Aorta (tissue), 5 donors: ENCODE data around the gene PLPPR3. TPM values are rescaled to one million over a fixed set of nuclear protein-coding genes. Genes with fewer than 3 reads are reported as not detected.

Experiments
- ATAC-seq: fragments of 200-7000 bp; cut with Tn5 transposase; one replicate; pipeline ENCODE4 v1.9.1; 2022; ENCODE audit warnings: moderate library complexity; ENCODE audit not compliant: low FRiP score
- DNase-seq, 2 donors: peaks; one replicate each; pipeline ENCODE4 v3.0.0-alpha.2; 2020
- H3K27ac ChIP-seq, 2 donors: one replicate each; pipeline ENCODE4 v1.5.1; 2013; ENCODE audit warnings: low read length in 2 of 2, mild to moderate bottlenecking in 2 of 2, moderate library complexity in 2 of 2, control low read depth in 1 of 2, inconsistent platforms in 1 of 2, low read depth in 1 of 2
- H3K27me3 ChIP-seq, 2 donors: one replicate each; pipeline ENCODE4 v1.6.1; 2013; ENCODE audit warnings: control low read depth in 1 of 2, low read length in 1 of 2, mild to moderate bottlenecking in 1 of 2, moderate library complexity in 1 of 2; ENCODE audit not compliant: insufficient read depth in 2 of 2, control insufficient read depth in 1 of 2
- H3K36me3 ChIP-seq, 2 donors: one replicate each; pipeline ENCODE4 v1.6.1; 2013; ENCODE audit warnings: control low read depth in 1 of 2, low read length in 1 of 2, mild to moderate bottlenecking in 1 of 2; ENCODE audit not compliant: insufficient read depth in 2 of 2, control insufficient read depth in 1 of 2
- H3K4me1 ChIP-seq, 2 donors: one replicate each; pipeline ENCODE4 v1.6.1; 2013; ENCODE audit warnings: low read length in 2 of 2, control low read depth in 1 of 2, mild to moderate bottlenecking in 1 of 2, moderate library complexity in 1 of 2; ENCODE audit not compliant: insufficient read depth in 2 of 2, control insufficient read depth in 1 of 2
- H3K4me3 ChIP-seq, 2 donors: one replicate each; pipeline ENCODE4 v1.5.1; 2013; ENCODE audit warnings: low read length in 2 of 2, control low read depth in 1 of 2, mild to moderate bottlenecking in 1 of 2
- H3K9me3 ChIP-seq: one replicate; pipeline ENCODE4 v1.6.1; 2013; ENCODE audit warnings: mild to moderate bottlenecking, low read length; ENCODE audit not compliant: control insufficient read depth
- WGBS, 2 donors: extraction: QIAGEN DNeasy Blood & Tissue Kit; methylation state at CpG; one replicate each; pipeline ENCODE4 v1.1.7; 2013; 5-methylcytosine and 5-hydroxymethylcytosine counted together
- intact Hi-C, 2 donors: fragments of 100-400 bp; cut with DNase I; formaldehyde crosslinking; loops; one replicate each; pipeline versions ENCODE4 v1.14.2 to v1.15.0; 2022
- long read RNA-seq, 2 donors: library from polyadenylated mRNA; unstranded; transcript quantifications; one replicate each; pipeline ENCODE4 v2.0.0, GENCODE V29; 2020 to 2021
- polyA plus RNA-seq, 2 donors: library from polyadenylated mRNA; stranded (reverse); fragments of 200-250 nt; gene quantifications; one replicate each; pipeline ENCODE4 v1.2.3, GENCODE V29; 2013
- total RNA-seq, 2 donors: library from RNA; stranded (reverse); fragmentation: NEBNext Ultra II Directional; extraction: Animal tissue kit (Norgen Biotek cat#: 25700); gene quantifications; one replicate each; pipeline ENCODE4 v1.2.1, GENCODE V29; 2021
- donor health status: healthy with polysubstance abuse.
- donor health status: Bipolar disorder and iron deficiency.
- donor health status: DM: no; HTN: no; CAD: no.
- donor health status: DM: no; HTN: no; CAD: no.
- donor health status: DM: yes; HTN: yes; CAD: no.

Gene PLPPR3, protein sequence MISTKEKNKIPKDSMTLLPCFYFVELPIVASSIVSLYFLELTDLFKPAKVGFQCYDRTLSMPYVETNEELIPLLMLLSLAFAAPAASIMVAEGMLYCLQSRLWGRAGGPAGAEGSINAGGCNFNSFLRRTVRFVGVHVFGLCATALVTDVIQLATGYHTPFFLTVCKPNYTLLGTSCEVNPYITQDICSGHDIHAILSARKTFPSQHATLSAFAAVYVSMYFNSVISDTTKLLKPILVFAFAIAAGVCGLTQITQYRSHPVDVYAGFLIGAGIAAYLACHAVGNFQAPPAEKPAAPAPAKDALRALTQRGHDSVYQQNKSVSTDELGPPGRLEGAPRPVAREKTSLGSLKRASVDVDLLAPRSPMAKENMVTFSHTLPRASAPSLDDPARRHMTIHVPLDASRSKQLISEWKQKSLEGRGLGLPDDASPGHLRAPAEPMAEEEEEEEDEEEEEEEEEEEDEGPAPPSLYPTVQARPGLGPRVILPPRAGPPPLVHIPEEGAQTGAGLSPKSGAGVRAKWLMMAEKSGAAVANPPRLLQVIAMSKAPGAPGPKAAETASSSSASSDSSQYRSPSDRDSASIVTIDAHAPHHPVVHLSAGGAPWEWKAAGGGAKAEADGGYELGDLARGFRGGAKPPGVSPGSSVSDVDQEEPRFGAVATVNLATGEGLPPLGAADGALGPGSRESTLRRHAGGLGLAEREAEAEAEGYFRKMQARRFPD
- total RNA-seq (not detected), polyA plus RNA-seq (not detected)
- long read RNA-seq, donor 1, result 0 reads
- long read RNA-seq, donor 2, result 0 reads

DNA sequence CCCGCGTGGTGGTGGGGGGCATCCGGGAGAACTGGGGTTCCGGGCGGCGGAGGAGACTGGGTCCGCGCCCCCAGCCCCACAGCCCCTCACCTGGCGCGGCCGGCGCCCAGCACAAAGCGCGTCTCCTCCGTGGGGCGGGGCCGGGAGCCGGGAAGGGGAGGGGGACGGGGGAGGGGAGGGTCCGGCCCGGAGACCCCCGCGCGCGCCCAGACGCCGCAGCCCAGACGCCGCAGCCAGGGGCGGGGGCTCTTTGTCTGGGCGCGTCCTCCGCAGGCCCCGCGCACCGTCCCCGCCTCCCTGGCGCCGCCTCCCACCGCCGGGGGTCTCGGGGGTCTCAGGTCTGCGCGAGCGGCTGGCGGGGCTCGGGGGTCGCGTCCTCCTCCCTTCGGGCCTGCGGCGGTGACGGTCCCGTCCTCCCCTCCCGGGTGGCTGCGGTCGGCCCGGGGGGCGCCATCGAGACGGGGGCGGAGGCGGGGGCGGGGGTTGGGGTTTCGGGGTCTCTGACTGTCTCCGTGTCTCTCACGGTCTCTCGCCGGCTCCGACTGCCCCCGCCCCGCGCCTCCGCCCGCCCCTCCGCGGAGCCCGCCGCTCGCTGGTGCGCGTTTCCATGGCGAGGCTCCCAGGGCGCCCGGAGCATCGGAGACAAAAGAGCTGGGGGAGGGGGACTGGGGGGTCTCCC lies at the start of gene PLPPR3:
TSS of gene PLPPR3 (minus strand) at position 131 of the 679 bp plus-strand sequence. CDS start 396 bp downstream, outside the sequence.
- Histone ChIP-seq H3K27me3 (no peaks in the 10 kb centered on the region), H3K4me1 (no peaks in the 10 kb centered on the region), H3K4me3 (no peak within 1 kb of the TSS), H3K36me3 (no peaks in the 10 kb centered on the region), H3K9me3 (no peaks in the 10 kb centered on the region), H3K27ac (no peak within 1 kb of the TSS)
- no peak for DNase-seq
- WGBS, 2 donors, result 1% methylated on average over 38 to 86 of the region's 86 CpGs
- intact Hi-C loops, result no loop called here
- no peak for ATAC-seq

DNA sequence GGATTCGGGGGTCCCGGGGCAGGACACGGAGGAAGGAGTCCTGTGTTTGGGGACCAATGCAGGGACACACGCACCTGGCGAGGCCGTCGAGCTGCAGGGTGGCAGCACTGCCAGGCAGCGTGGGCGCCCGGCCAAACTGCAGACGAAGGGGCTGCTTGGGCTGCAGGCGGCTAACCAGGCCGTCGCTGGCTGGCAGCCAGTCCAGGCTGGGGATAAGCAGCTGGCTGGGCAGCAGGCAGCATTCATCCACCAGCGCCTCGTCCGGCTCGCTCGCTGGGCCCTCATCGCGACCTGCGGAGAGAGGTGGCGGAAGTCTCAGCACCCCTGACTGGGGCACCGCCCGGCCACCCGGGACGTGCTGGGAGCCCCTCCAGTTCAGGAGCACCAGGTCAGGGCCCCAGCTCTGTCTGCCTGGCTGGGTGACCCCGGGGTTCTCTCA lies 49.2 kb upstream of the PLPPR3 start:
- Histone ChIP-seq H3K27ac (no peak overlapping the region), H3K4me1 (no peaks in the 10 kb centered on the region), H3K4me3 (no peak overlapping the region), H3K36me3 (no peaks in the 10 kb centered on the region), H3K27me3 (no peaks in the 10 kb centered on the region), H3K9me3 (no peaks in the 10 kb centered on the region)
- DNase-seq (no peak), ATAC-seq (no peak)
- intact Hi-C loops, result no loop called here
- 65 to 68% methylated on average over 28 of the region's 28 CpGs for WGBS, 2 donors

DNA sequence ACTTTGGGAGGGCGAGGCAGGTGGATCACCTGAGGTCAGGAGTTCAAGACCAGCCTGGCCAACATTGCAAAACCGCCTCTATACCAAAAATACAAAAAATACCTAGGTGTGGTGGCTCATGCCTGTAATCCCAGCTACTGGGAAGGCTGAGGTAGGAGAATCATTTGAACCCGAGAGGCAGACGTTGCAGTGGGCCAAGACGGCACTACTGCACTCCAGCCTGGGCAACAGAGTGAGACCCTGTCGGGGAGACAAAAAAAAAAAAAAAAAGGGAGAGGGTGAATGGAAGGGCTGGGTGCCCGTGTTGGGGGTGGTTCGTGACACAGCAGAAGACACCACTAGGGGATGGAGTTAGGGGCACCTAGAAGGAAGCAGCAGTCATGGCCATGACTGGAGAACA lies 48.6 kb upstream of the PLPPR3 start:
- no peaks in the 10 kb centered on the region for H3K27me3 ChIP-seq
- DNase-seq (no peak), ATAC-seq (no peak)
- no peak overlapping the region for H3K4me3 ChIP-seq
- 86 to 92% methylated on average over 8 of the region's 8 CpGs for WGBS, 2 donors
- H3K9me3 ChIP-seq, result no peaks in the 10 kb centered on the region
- no peak overlapping the region for H3K27ac ChIP-seq
- intact Hi-C loops, result no loop called here
- no peaks in the 10 kb centered on the region for H3K4me1 ChIP-seq
- H3K36me3 ChIP-seq, result no peaks in the 10 kb centered on the region

DNA sequence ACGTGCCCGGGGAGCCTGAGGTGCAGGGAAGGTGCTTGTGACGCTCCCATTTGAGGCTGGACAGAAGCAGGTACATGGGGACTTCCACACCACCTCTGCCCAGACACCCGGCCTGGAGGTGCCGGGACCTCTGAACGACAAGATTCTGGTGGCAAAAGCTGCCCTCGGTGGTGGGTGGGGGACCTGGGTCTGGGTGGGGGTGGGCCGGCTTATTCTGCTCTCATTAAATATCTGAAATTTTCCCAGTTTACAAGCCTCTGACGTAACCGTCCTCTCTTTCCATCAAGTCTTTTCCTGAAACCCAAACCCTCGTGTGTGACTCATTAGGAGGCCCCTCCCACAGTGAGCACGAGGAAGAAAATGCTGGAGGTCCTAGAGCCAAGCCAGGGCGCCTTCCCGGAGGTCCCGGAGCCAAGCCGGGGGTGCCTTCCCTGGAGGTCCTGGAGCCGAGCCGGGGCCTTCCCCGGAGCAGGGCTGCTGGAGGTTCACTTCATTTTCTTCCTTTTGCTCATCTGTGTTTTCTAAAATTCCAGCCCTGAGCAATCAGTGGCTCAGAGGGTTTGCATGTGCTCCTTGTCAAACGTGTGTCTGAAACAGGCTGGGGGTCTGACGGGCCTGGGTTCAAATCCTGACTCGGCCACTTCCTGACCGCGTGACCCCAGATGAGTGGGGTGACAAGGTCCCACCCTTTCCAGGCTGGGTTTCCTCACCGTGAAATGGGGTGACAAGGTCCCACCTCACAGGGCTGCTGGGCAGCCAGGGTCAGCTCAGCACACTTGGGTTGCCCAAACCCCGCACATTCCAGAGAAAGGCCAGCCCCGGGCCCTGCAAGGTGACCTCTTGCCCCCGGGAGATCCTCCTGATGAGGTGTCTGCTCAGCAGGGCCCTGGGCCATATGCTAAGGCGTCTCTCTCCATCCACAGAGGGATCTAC lies 47.8 kb upstream of the PLPPR3 start:
- peak overlapping the region in 1 of 2 donors; percentile 14 for H3K27ac ChIP-seq
- ATAC-seq (peak; percentile 77), DNase-seq (peak; percentile 89 to 92)
- H3K36me3 ChIP-seq, result no peaks in the 10 kb centered on the region
- H3K9me3 ChIP-seq, result no peaks in the 10 kb centered on the region
- WGBS, 2 donors, result 57 to 58% methylated on average over 29 of the region's 29 CpGs
- intact Hi-C loops, result loop anchor here in 1 of 2 donors (5.0 kb wide), 1 partner anchor 38 kb away; no protein-coding TSS in a partner anchor
- no peaks in the 10 kb centered on the region for H3K27me3 ChIP-seq
- no peak overlapping the region for H3K4me3 ChIP-seq
- H3K4me1 ChIP-seq, result no peaks in the 10 kb centered on the region

DNA sequence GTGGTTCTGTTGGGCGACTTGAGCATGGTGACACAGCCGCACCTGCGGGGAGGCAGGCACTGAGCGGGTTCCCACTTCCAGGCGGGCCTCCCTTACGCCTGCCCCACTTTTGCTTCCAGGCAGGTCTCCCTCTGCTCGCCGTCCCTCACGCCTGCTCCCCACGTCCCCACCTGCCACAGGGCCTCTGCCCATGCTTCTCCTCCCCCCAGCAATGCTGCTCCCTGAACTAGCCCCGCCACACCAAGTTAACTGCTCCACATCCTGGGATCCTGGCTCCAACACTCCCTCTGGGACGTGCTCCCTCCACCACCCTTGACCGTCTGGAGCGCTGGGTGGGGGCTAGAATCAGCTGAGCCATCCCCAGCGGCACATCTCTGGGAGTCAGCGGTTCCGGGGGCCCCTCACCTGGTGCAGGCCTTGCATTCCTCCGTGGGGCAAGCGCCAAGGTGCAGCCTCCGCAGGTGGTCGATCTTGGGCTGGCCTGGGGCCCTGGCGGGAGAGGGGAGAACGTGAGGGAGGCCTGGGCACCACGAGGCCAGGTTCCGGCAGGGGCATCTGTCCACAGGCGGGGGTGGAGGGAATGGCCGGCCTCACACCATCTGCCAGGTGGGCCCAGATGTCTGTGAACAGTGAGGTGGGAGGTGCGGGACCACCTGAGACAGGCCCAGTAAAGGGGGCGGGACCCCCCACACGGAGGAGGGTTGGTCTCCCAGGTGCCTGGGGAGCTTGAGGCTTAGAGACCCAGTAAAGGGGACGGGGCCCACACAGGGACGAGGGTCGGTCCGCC lies 46.9 kb upstream of the PLPPR3 start:
- no peaks in the 10 kb centered on the region for H3K27me3 ChIP-seq
- H3K27ac ChIP-seq, result peak overlapping the region in 1 of 2 donors; percentile 14
- WGBS, 2 donors, result 92 to 94% methylated on average over 34 of the region's 34 CpGs
- DNase-seq, result no peak
- no peaks in the 10 kb centered on the region for H3K4me1 ChIP-seq
- intact Hi-C loops, result loop anchor here in 1 of 2 donors (5.0 kb wide), 1 partner anchor 39 kb away; no protein-coding TSS in a partner anchor
- no peak overlapping the region for H3K4me3 ChIP-seq
- H3K9me3 ChIP-seq, result no peaks in the 10 kb centered on the region
- peak; percentile 0 for ATAC-seq
- no peaks in the 10 kb centered on the region for H3K36me3 ChIP-seq

DNA sequence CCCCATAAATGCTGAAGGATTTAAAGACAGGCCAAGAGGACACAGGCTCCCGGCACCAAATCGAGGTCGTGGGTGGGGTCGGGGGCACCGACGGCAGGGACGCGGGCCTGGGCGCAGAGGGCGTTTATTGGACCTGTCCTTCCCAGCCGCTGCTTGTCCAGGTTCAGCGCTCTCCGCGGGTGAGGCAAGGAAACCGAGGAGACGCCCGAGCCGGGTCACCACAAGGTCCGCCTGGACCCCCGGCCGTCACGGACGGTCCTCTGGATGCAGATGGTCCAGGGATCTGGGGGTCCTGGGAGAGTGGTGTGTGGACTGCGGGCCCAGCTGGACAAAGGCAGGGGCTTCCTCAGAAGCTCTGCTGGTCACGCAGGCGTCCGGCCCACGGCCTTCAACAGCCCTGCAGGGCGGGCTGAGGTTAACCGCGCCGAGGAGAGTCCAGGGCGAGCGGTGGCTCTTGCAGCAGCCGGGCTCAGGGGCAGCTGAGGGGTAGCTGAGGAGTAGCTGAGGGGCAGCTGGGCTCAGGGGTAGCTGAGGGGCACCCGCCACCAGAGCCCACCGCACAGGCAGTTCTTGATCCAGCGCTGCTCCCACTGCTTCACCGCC lies 46.2 kb upstream of the PLPPR3 start:
- H3K4me3 ChIP-seq, result no peak overlapping the region
- WGBS, 2 donors, result 93 to 94% methylated on average over 38 to 39 of the region's 39 CpGs
- H3K27me3 ChIP-seq, result no peaks in the 10 kb centered on the region
- H3K36me3 ChIP-seq, result no peaks in the 10 kb centered on the region
- intact Hi-C loops, result loop anchor here in 1 of 2 donors (5.0 kb wide), 1 partner anchor 39 kb away; no protein-coding TSS in a partner anchor
- H3K4me1 ChIP-seq, result no peaks in the 10 kb centered on the region
- no peaks in the 10 kb centered on the region for H3K9me3 ChIP-seq
- no peak for DNase-seq
- no peak overlapping the region for H3K27ac ChIP-seq
- no peak for ATAC-seq

DNA sequence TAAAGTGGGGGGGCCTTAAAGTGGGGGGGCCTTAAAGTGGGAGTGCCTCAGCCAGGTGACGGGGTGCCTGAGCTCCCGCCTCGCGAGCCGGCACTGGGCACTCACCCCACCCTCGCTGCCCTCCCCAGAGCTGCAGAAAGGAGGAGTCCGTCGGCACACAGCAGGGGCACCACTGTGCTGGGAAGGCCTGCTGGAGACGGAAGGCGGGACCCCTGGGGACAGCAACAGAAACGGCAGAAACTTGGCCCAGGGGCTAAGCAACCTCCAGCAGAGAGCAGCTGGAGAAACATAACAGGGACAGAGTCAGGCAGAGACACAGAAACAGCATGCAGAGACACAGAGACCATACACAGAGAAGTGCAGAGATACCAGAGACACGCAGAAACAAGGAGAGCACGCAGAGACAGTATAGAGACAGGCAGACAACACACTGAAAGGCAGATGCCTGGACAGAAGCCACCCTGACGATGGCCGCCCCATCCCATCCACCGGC lies 45.6 kb upstream of the PLPPR3 start:
- Histone ChIP-seq H3K36me3 (no peaks in the 10 kb centered on the region), H3K27me3 (no peaks in the 10 kb centered on the region), H3K9me3 (no peaks in the 10 kb centered on the region), H3K4me3 (no peak overlapping the region), H3K27ac (no peak overlapping the region), H3K4me1 (no peaks in the 10 kb centered on the region)
- intact Hi-C loops, result loop anchor here in 1 of 2 donors (5.0 kb wide), 1 partner anchor 40 kb away; no protein-coding TSS in a partner anchor
- DNase-seq, result no peak
- no peak for ATAC-seq
- 75 to 79% methylated on average over 16 of the region's 16 CpGs for WGBS, 2 donors
